Fibroblast of pulmonary artery (primary cell): ENCODE measurements around the gene SYMPK.

Experiments
- DNase-seq: peaks from one replicate; pipeline ENCODE4 v3.0.0-alpha.2; 2010; ENCODE audit warnings: low read depth
- H3K4me3 ChIP-seq: replicated peaks from 2 replicates; pipeline ENCODE4 v1.5.1; 2011; ENCODE audit warnings: low read depth, mild to moderate bottlenecking, control low read depth, low read length, moderate library complexity
- CTCF ChIP-seq: IDR thresholded peaks from 2 replicates; pipeline ENCODE4 v1.5.1; 2011; ENCODE audit warnings: mild to moderate bottlenecking, control low read depth, low read length, inconsistent platforms; ENCODE audit errors: missing control alignments

Gene SYMPK

DNA sequence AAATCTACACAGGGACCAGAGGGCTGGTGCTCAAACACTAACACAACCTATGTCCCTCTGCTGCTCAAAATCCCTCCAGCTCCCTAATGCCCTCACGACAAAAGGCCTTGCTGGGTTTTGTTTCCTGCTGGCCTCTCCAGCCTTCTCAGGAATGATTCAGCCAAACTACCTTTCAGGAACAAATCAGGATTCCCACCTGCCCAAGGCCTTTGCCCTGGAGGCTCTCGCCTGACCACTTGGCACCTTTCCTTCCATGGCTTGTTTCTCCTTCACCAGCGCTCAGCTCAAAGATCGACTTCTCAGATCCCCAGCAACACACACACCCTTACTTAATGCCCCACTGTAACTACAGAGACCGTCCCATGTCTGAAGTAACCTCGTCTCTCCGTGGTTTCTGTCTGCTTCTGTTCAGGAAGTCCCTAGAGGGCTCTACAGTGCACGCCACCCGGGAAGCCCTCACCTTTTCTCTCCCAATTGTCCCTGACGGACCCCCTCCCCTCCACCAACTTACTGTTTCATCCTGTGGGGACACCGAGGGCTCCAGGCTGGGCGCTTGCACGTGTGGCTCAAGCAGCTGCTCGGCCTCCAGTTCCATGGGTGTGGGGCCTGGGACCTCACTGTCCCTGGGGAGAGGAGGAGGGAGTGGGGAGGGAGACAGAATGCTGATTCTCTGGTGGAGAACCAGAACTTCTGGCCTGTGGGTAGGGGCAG, 90.7 kb downstream of the SYMPK start:
- DNase-seq: no peak
- no peak overlapping the region for H3K4me3 ChIP-seq
- TF ChIP-seq CTCF: no peak

- TF ChIP-seq CTCF: no peak
- H3K4me3 ChIP-seq: no peak overlapping the region
- DNase-seq: no peak
Measured at GRCh38 chr19:45771311-45771933, 91.5 kb downstream of the SYMPK start.

DNA sequence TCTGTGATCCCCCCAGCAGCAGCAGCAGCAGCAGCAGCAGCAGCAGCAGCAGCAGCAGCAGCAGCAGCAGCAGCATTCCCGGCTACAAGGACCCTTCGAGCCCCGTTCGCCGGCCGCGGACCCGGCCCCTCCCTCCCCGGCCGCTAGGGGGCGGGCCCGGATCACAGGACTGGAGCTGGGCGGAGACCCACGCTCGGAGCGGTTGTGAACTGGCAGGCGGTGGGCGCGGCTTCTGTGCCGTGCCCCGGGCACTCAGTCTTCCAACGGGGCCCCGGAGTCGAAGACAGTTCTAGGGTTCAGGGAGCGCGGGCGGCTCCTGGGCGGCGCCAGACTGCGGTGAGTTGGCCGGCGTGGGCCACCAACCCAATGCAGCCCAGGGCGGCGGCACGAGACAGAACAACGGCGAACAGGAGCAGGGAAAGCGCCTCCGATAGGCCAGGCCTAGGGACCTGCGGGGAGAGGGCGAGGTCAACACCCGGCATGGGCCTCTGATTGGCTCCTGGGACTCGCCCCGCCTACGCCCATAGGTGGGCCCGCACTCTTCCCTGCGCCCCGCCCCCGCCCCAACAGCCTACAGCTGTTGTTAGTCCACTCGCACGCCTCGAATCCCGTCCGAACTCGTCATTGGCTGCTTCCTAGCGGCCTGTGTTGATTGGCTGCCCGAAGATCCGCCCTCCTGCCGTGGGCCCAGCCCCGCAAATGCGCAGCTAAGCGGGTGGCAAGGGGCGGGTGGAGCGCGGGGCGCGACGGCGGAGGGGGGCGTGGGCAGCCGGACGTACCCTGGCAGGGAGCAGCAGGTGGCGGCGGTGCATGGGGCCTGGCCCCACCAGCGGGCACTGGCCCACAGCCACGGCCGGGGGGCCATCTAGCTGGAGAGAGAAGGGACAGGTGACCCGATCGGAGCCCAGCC, 92.5 kb downstream of the SYMPK start:
- peak overlapping the region; percentile 65 for H3K4me3 ChIP-seq
- TF ChIP-seq CTCF: peak; percentile 62
- DNase-seq: peak; percentile 99

GRCh38 chr19:45769821-45770191, 93.1 kb downstream of the SYMPK start:
- TF ChIP-seq CTCF: no peak
- DNase-seq: peak; percentile 52
- H3K4me3 ChIP-seq: peak overlapping the region; percentile 65

DNA sequence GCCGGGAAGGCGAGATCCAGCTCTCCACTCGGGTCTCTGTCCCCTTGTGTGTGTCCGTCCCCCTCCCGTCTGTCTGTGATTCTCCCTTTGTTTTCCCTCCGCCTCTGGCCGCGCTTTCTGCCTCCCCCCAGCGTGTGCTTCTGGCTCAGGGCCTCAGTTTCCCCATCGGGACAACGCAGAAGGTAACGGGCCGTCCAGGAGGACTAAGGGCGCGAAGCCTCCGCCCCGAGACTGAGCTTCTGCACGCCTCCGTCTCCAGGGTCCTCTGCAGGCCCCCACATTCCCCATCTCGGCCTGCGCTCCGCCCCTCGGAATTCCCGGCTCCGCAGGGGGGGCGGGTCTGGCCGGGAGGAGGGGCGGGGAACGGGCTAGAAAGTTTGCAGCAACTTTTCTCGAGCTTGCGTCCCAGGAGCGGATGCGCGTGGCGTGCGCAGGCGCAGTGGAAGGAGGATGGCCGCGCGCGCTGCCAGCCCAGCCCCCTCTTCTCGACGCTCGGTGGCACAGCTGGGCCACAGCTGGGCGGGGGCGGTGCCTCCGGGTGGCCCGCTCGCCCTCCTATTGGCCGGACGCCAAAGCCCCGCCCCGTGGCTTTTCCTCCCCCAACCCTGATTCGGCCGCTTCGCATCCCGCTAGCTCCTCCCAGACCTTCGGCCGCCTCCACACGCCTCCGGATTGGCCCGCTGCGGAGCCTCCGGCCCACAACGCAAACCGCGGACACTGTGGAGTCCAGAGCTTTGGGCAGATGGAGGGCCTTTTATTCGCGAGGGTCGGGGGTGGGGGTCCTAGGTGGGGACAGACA, 93.8 kb downstream of the SYMPK start, which contains the start of gene SIX5:
SIX5 (minus strand) TSS at position 269 of the 799 bp plus-strand sequence. CDS start 408 bp downstream, outside the sequence.
- peak; percentile 99 for DNase-seq
- H3K4me3 ChIP-seq: peak within 1 kb of the TSS; percentile 84
- TF ChIP-seq CTCF: no peak

- DNase-seq: peak; percentile 50
- no peak for TF ChIP-seq CTCF
- peak overlapping the region; percentile 84 for H3K4me3 ChIP-seq
Measured at GRCh38 chr19:45768655-45768983, 94.3 kb downstream of the SYMPK start.
